Fibroblast of lung (primary cell): ENCODE results near the gene MIPOL1. TPM values are rescaled to one million over a fixed set of nuclear protein-coding genes. Genes with fewer than 3 reads are reported as not detected.

ENCODE experiments used
- DNase-seq, 2 donors: peaks; one replicate each; pipeline versions ENCODE4 v3.0.0 to v3.0.0-alpha.2; 2010; ENCODE audit warnings: low read depth in 2 of 2
- H2AFZ ChIP-seq: 2 replicates; pipeline ENCODE4 v1.5.1; 2012; ENCODE audit warnings: low read length, control low read depth, inconsistent platforms
- H3K27ac ChIP-seq: 2 replicates; pipeline ENCODE4 v1.5.1; 2011; ENCODE audit warnings: low read length, control low read depth; ENCODE audit not compliant: insufficient read depth
- H3K27me3 ChIP-seq: 2 replicates; pipeline ENCODE4 v1.5.1; 2011; ENCODE audit warnings: mild to moderate bottlenecking, low read length; ENCODE audit not compliant: control insufficient read depth, insufficient read depth
- H3K36me3 ChIP-seq: 2 replicates; pipeline ENCODE4 v1.5.1; 2011; ENCODE audit warnings: low read length; ENCODE audit not compliant: control insufficient read depth, insufficient read depth
- H3K4me1 ChIP-seq: 2 replicates; pipeline ENCODE4 v1.5.1; 2011; ENCODE audit warnings: low read length; ENCODE audit not compliant: control insufficient read depth, insufficient read depth; ENCODE audit errors: extremely low read depth
- H3K4me2 ChIP-seq: 2 replicates; pipeline ENCODE4 v1.5.1; 2011; ENCODE audit warnings: low read length, control low read depth; ENCODE audit not compliant: insufficient read depth; ENCODE audit errors: extremely low read depth
- H3K4me3 ChIP-seq, 4 experiments: fragments of 200-600 bp in 1 of 4; sonication (generic) in 1 of 4; replicated peaks in 1 of 4; 2 replicates each; pipeline ENCODE4 v1.5.1; 2011 to 2016; ENCODE audit warnings: low read length in 4 of 4, low read depth in 3 of 4, mild to moderate bottlenecking in 3 of 4, control low read depth in 2 of 4, inconsistent platforms in 1 of 4, mixed read lengths in 1 of 4; ENCODE audit not compliant: insufficient read depth in 1 of 4; ENCODE audit errors: control extremely low read depth in 1 of 4
- H3K79me2 ChIP-seq: 2 replicates; pipeline ENCODE4 v1.5.1; 2012; ENCODE audit warnings: mild to moderate bottlenecking, low read length, inconsistent platforms; ENCODE audit not compliant: control insufficient read depth, insufficient read depth
- H3K9ac ChIP-seq: 2 replicates; pipeline ENCODE4 v1.5.1; 2011; ENCODE audit warnings: mild to moderate bottlenecking, low read length, control low read depth; ENCODE audit not compliant: insufficient read depth
- H3K9me3 ChIP-seq: 2 replicates; pipeline ENCODE4 v1.5.1; 2012; ENCODE audit warnings: low read depth, low read length; ENCODE audit not compliant: control insufficient read depth, insufficient read depth
- H4K20me1 ChIP-seq: 2 replicates; pipeline ENCODE4 v1.5.1; 2011; ENCODE audit warnings: low read length; ENCODE audit not compliant: control insufficient read depth, insufficient read depth; ENCODE audit errors: extremely low read depth
- EZH2 ChIP-seq: IDR thresholded peaks from 2 replicates; pipeline ENCODE4 v1.5.1; 2012; ENCODE audit warnings: low read length, control low read depth, mild to moderate bottlenecking; ENCODE audit errors: missing control alignments
- polyA plus RNA-seq, 2 donors: library from polyadenylated mRNA; depleted of rRNA in 1 of 2; stranded (reverse) in 1 of 2; unstranded in 1 of 2; fragments of >200 nt; gene quantifications; 2 replicates each; pipeline ENCODE4 v1.2.1, GENCODE V29; 2011 to 2012; ENCODE audit warnings: missing spikeins in 1 of 2
- total RNA-seq: library from RNA; depleted of rRNA; stranded (reverse); fragments of >200 nt; gene quantifications from 2 replicates; pipeline ENCODE4 v1.2.1, GENCODE V29; 2014
- TF ChIP-seq, protein P1 (sequence below), 2 donors: IDR thresholded peaks in 1 of 2; conservative IDR thresholded peaks in 1 of 2; 1 replicate in 1 of 2; 2 replicates in 1 of 2; pipeline ENCODE4 v1.5.1; 2011 to 2012; ENCODE audit warnings: low read length in 2 of 2, control low read depth in 1 of 2, inconsistent platforms in 1 of 2, low read depth in 1 of 2, mild to moderate bottlenecking in 1 of 2

MIPOL1 gene
- total and polyA plus RNA-seq, 2 donors (not counting 1 experiment from before 2014, with no cell fraction given) = 6.4 to 8.6 TPM

- Histone ChIP-seq H3K79me2 (no peaks in the 10 kb centered on the region), H2AFZ (no peak overlapping the region), H3K9me3 (no peaks in the 10 kb centered on the region), H3K36me3 (no peaks in the 10 kb centered on the region), H3K27me3 (no peaks in the 10 kb centered on the region), H3K9ac (no peak overlapping the region), H4K20me1 (no peaks in the 10 kb centered on the region), H3K4me1 (no peaks in the 10 kb centered on the region), H3K27ac (no peak overlapping the region), H3K4me3 (no peak overlapping the region), H3K4me2 (no peak overlapping the region)
- TF ChIP-seq EZH2 = no peak
- TF ChIP-seq, protein P1, sequence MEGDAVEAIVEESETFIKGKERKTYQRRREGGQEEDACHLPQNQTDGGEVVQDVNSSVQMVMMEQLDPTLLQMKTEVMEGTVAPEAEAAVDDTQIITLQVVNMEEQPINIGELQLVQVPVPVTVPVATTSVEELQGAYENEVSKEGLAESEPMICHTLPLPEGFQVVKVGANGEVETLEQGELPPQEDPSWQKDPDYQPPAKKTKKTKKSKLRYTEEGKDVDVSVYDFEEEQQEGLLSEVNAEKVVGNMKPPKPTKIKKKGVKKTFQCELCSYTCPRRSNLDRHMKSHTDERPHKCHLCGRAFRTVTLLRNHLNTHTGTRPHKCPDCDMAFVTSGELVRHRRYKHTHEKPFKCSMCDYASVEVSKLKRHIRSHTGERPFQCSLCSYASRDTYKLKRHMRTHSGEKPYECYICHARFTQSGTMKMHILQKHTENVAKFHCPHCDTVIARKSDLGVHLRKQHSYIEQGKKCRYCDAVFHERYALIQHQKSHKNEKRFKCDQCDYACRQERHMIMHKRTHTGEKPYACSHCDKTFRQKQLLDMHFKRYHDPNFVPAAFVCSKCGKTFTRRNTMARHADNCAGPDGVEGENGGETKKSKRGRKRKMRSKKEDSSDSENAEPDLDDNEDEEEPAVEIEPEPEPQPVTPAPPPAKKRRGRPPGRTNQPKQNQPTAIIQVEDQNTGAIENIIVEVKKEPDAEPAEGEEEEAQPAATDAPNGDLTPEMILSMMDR (conservative IDR thresholded peaks at IDR 0.05 in 1 of 2, IDR thresholded peaks at IDR 0.05 in 1 of 2; ENCODE audit: low read depth in 1 of 2, low read length in 2 of 2) = no peak
- peak in 1 of 2 donors; percentile 71 for DNase-seq
Measured at GRCh38 chr14:37559386-37559785, 361.6 kb downstream of the MIPOL1 start.

DNA sequence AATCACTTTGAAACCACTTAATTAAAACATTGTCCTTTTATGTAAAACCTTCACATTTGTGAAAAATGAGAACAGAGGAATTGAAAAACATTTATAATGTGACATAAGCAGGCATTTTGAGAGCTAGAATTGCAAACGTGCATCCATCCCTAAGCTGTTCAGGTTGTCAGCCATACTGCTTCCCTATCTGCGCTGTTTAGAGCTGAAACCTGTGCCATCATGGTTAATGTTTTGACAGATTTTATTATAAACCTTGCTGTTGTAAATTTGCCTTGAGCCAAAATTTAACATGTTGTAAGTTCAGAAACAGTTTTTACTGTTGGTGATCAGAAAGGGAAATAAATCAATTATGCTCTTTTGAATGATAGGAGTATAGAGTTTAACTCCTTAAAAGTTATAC is 365.5 kb downstream of the MIPOL1 start:
- no peak for TF ChIP-seq EZH2
- TF ChIP-seq, protein P1 (conservative IDR thresholded peaks at IDR 0.05 in 1 of 2, IDR thresholded peaks at IDR 0.05 in 1 of 2; ENCODE audit: low read depth in 1 of 2, low read length in 2 of 2) = no peak
- DNase-seq = no peak
- Histone ChIP-seq H3K27me3 (no peaks in the 10 kb centered on the region), H2AFZ (no peak overlapping the region), H3K36me3 (no peaks in the 10 kb centered on the region), H3K4me2 (no peak overlapping the region), H4K20me1 (no peaks in the 10 kb centered on the region), H3K27ac (no peak overlapping the region), H3K9ac (no peak overlapping the region), H3K9me3 (no peaks in the 10 kb centered on the region), H3K4me3 (no peak overlapping the region), H3K4me1 (no peaks in the 10 kb centered on the region), H3K79me2 (no peaks in the 10 kb centered on the region)

GRCh38 chr14:37565550-37565949 is 367.8 kb downstream of the MIPOL1 start:
- no peak for TF ChIP-seq EZH2
- TF ChIP-seq, protein P1 (conservative IDR thresholded peaks at IDR 0.05 in 1 of 2, IDR thresholded peaks at IDR 0.05 in 1 of 2; ENCODE audit: low read depth in 1 of 2, low read length in 2 of 2) = peak; percentile 13 to 36
- H3K4me2 ChIP-seq = no peak overlapping the region
- no peak for DNase-seq

More at GRCh38 chr14:37565550-37565949, 367.8 kb downstream of the MIPOL1 start:
- H3K27ac ChIP-seq = no peak overlapping the region
- no peak overlapping the region for H3K9ac ChIP-seq
- H3K4me1 ChIP-seq = no peaks in the 10 kb centered on the region
- no peak overlapping the region for H3K4me3 ChIP-seq
- no peaks in the 10 kb centered on the region for H3K36me3 ChIP-seq
- H3K9me3 ChIP-seq = no peaks in the 10 kb centered on the region
- no peaks in the 10 kb centered on the region for H3K27me3 ChIP-seq
- H2AFZ ChIP-seq = no peak overlapping the region
- no peaks in the 10 kb centered on the region for H3K79me2 ChIP-seq
- H4K20me1 ChIP-seq = no peaks in the 10 kb centered on the region
